Progenitor cell of endocrine pancreas (in vitro differentiated cells): ENCODE results near the gene PRMT7. TPM values are rescaled to one million over a fixed set of nuclear protein-coding genes. Genes with fewer than 3 reads are reported as not detected.
A peak's percentile ranks its signal among the peaks of the same experiment; 100 is the strongest.
"Not testable (repeated sequence)": the region's sequence is repeated elsewhere in the genome, so short reads cannot be mapped to it uniquely, and the experiment has no call there.

Experiments used
- DNase-seq: peaks from one replicate; pipeline ENCODE4 v3.0.0; 2021; ENCODE audit warnings: low spot score; ENCODE audit not compliant: unreplicated experiment
- H3K27ac Mint-ChIP-seq: 2 replicates; pipeline ENCODE4 v1.8.0; 2021; ENCODE audit warnings: mild to moderate bottlenecking, moderate library complexity, mixed read lengths
- H3K27me3 Mint-ChIP-seq: 2 replicates; pipeline ENCODE4 v1.8.0; 2021; ENCODE audit warnings: mixed read lengths
- H3K36me3 Mint-ChIP-seq: 2 replicates; pipeline ENCODE4 v1.8.0; 2022; ENCODE audit warnings: mixed read lengths; ENCODE audit not compliant: insufficient read depth
- H3K4me1 Mint-ChIP-seq: 2 replicates; pipeline ENCODE4 v1.8.0; 2021; ENCODE audit warnings: low read depth, mixed read lengths
- H3K4me3 Mint-ChIP-seq: 2 replicates; pipeline ENCODE4 v1.8.0; 2021; ENCODE audit warnings: low read depth, mild to moderate bottlenecking, moderate library complexity, mixed read lengths
- H3K9me3 Mint-ChIP-seq: 2 replicates; pipeline ENCODE4 v1.8.0; 2021; ENCODE audit warnings: low read depth, mixed read lengths
- CTCF ChIP-seq: fragments of 200-600 bp; sonication (generic); IDR thresholded peaks from one replicate; pipeline ENCODE4 v1.5.0; 2021; ENCODE audit warnings: antibody characterized with exemption, mild to moderate bottlenecking; ENCODE audit not compliant: unreplicated experiment
- total RNA-seq: library from RNA; stranded (reverse); gene quantifications from 2 replicates; pipeline ENCODE4 v1.2.1, GENCODE V29; 2021

PRMT7 gene
- total RNA-seq, 1 donor from 2014 or later: 60.0 TPM

GRCh38 chr16:68285683-68286082 is 25.1 kb upstream of the PRMT7 start:
- Mint-ChIP-seq H3K4me3 (no peak overlapping the region), H3K36me3 (peaks cover 2% of the 10 kb centered on the region)
- TF ChIP-seq CTCF: no peak

GRCh38 chr16:68286153-68287074 is 24.4 kb upstream of the PRMT7 start:
- Mint-ChIP-seq H3K27ac (peak overlapping the region; percentile 40), H3K4me3 (no peak overlapping the region), H3K9me3 (no peaks in the 10 kb centered on the region), H3K4me1 (peaks cover 2% of the 10 kb centered on the region), H3K36me3 (peaks cover 2% of the 10 kb centered on the region), H3K27me3 (no peaks in the 10 kb centered on the region)
- no peak for DNase-seq
- no peak for TF ChIP-seq CTCF

More at GRCh38 chr16:68285683-68286082, 25.1 kb upstream of the PRMT7 start:
- H3K4me1 Mint-ChIP-seq: peaks cover 2% of the 10 kb centered on the region
- no peak for DNase-seq
- H3K9me3 Mint-ChIP-seq: no peaks in the 10 kb centered on the region
- H3K27ac Mint-ChIP-seq: no peak overlapping the region
- H3K27me3 Mint-ChIP-seq: no peaks in the 10 kb centered on the region

GRCh38 chr16:68287276-68288251 is 23.3 kb upstream of the PRMT7 start:
- no peak overlapping the region for H3K4me3 Mint-ChIP-seq
- no peak for TF ChIP-seq CTCF
- no peaks in the 10 kb centered on the region for H3K9me3 Mint-ChIP-seq
- no peak for DNase-seq
- H3K36me3 Mint-ChIP-seq: peaks cover 2% of the 10 kb centered on the region
- H3K27me3 Mint-ChIP-seq: no peaks in the 10 kb centered on the region
- H3K4me1 Mint-ChIP-seq: peaks cover 2% of the 10 kb centered on the region
- no peak overlapping the region for H3K27ac Mint-ChIP-seq

- no peak for TF ChIP-seq CTCF
- peaks cover 2% of the 10 kb centered on the region for H3K36me3 Mint-ChIP-seq
- H3K27ac Mint-ChIP-seq: no peak overlapping the region
Measured at GRCh38 chr16:68288252-68288650, 22.6 kb upstream of the PRMT7 start.

GRCh38 chr16:68288796-68289195 is 22.0 kb upstream of the PRMT7 start:
- not testable (repeated sequence) for H3K4me1 Mint-ChIP-seq, H3K9me3 Mint-ChIP-seq, DNase-seq, H3K27ac Mint-ChIP-seq, H3K27me3 Mint-ChIP-seq, H3K36me3 Mint-ChIP-seq, H3K4me3 Mint-ChIP-seq

More at GRCh38 chr16:68288252-68288650, 22.6 kb upstream of the PRMT7 start:
- Mint-ChIP-seq H3K4me1 (peaks cover 2% of the 10 kb centered on the region), H3K27me3 (no peaks in the 10 kb centered on the region), H3K9me3 (no peaks in the 10 kb centered on the region), H3K4me3 (no peak overlapping the region)
- DNase-seq: no peak
